ENCODE data around the gene XK.

DNA sequence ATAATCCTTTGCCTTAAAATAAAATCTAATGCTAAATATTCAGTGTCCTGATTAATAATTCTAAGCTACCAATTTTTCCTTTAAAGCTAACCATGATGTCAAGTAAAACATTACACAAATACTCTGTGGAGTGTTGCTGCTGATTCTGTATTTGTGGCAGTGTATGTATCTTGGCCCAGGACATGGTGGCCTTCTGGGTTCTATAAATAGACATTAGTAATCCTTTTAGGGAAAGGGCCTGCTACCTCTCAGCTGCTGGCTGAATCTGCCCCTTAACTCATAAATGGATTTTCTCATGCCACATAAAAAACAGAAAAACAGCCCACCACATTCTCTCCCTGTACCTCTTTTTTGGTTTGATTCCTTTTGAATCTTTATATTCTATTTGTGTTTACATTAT, 1.2 kb upstream of the XK start:
- TF ChIP-seq, protein P1, sequence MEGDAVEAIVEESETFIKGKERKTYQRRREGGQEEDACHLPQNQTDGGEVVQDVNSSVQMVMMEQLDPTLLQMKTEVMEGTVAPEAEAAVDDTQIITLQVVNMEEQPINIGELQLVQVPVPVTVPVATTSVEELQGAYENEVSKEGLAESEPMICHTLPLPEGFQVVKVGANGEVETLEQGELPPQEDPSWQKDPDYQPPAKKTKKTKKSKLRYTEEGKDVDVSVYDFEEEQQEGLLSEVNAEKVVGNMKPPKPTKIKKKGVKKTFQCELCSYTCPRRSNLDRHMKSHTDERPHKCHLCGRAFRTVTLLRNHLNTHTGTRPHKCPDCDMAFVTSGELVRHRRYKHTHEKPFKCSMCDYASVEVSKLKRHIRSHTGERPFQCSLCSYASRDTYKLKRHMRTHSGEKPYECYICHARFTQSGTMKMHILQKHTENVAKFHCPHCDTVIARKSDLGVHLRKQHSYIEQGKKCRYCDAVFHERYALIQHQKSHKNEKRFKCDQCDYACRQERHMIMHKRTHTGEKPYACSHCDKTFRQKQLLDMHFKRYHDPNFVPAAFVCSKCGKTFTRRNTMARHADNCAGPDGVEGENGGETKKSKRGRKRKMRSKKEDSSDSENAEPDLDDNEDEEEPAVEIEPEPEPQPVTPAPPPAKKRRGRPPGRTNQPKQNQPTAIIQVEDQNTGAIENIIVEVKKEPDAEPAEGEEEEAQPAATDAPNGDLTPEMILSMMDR (IDR thresholded peaks at IDR 0.05; ENCODE audit: insufficient read depth, low read depth, low read length) = no peak
- no peak for TF ChIP-seq EZH2 (IDR thresholded peaks at IDR 0.05; ENCODE audit: insufficient read depth, low read length)

Data from astrocyte (in vitro differentiated cells and primary cell).